Endothelial cell (in vitro differentiated cells): ENCODE measurements around the gene MPHOSPH10. TPM values are rescaled to one million over a fixed set of nuclear protein-coding genes. Genes with fewer than 3 reads are reported as not detected.
A peak's percentile ranks its signal among the peaks of the same experiment; 100 is the strongest.

Experiments used
- DNase-seq: peaks from one replicate; pipeline ENCODE4 v3.0.0; 2021; ENCODE audit warnings: low spot score
- H3K27ac Mint-ChIP-seq: one replicate; pipeline ENCODE4 v1.8.0; 2021; ENCODE audit warnings: mixed read lengths, inconsistent platforms; ENCODE audit not compliant: unreplicated experiment
- H3K27me3 Mint-ChIP-seq: one replicate; pipeline ENCODE4 v1.8.0; 2021; ENCODE audit warnings: mild to moderate bottlenecking, moderate library complexity, mixed read lengths, inconsistent platforms; ENCODE audit not compliant: unreplicated experiment
- H3K36me3 Mint-ChIP-seq: one replicate; pipeline ENCODE4 v1.8.0; 2021; ENCODE audit warnings: mild to moderate bottlenecking, low read depth, mixed read lengths, inconsistent platforms; ENCODE audit not compliant: unreplicated experiment
- H3K4me1 Mint-ChIP-seq: one replicate; pipeline ENCODE4 v1.8.0; 2021; ENCODE audit warnings: mild to moderate bottlenecking, mixed read lengths, inconsistent platforms; ENCODE audit not compliant: unreplicated experiment
- H3K4me3 Mint-ChIP-seq: one replicate; pipeline ENCODE4 v1.8.0; 2021; ENCODE audit warnings: mild to moderate bottlenecking, mixed read lengths, inconsistent platforms; ENCODE audit not compliant: unreplicated experiment
- H3K9me3 Mint-ChIP-seq: one replicate; pipeline ENCODE4 v1.8.0; 2021; ENCODE audit warnings: mixed read lengths, inconsistent platforms; ENCODE audit not compliant: unreplicated experiment
- total RNA-seq: library from RNA; stranded (reverse); fragmentation: NEBNext Ultra II Directional; extraction: Animal tissue kit (Norgen Biotek cat#: 25700); gene quantifications from one replicate; pipeline ENCODE4 v1.2.1, GENCODE V29; 2021; ENCODE audit not compliant: unreplicated experiment
- TF ChIP-seq, protein P1 (sequence below): fragments of 200-600 bp; sonication (generic); IDR thresholded peaks from one replicate; pipeline ENCODE4 v1.5.0; 2021; ENCODE audit warnings: antibody characterized with exemption; ENCODE audit not compliant: unreplicated experiment

The MPHOSPH10 gene
- total RNA-seq, 1 donor from 2014 or later: 24.7 TPM

DNA sequence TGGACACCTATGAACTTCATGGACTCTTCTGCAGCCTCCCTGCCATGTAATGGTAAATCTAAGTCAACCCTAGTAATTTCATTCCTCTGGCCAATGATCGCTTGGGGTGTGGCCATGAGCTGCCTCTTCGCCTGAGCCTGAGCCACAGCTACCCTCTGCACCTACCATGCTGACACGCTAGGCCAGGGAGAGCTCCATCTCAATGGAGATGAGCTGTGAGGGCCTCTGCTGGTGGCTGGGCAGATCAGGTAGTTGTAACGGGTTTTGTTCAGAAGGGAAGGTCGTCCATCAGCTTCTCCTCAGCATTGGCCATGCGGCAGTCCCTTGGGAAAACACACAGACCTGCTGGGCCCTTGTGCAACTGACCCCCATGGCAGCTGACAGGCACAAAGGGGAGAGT is 24.4 kb downstream of the MPHOSPH10 start:
- H3K27ac Mint-ChIP-seq: no peak overlapping the region
- peaks cover 3% of the 10 kb centered on the region for H3K4me1 Mint-ChIP-seq
- DNase-seq: no peak
- H3K9me3 Mint-ChIP-seq: no peaks in the 10 kb centered on the region
- TF ChIP-seq, protein P1, sequence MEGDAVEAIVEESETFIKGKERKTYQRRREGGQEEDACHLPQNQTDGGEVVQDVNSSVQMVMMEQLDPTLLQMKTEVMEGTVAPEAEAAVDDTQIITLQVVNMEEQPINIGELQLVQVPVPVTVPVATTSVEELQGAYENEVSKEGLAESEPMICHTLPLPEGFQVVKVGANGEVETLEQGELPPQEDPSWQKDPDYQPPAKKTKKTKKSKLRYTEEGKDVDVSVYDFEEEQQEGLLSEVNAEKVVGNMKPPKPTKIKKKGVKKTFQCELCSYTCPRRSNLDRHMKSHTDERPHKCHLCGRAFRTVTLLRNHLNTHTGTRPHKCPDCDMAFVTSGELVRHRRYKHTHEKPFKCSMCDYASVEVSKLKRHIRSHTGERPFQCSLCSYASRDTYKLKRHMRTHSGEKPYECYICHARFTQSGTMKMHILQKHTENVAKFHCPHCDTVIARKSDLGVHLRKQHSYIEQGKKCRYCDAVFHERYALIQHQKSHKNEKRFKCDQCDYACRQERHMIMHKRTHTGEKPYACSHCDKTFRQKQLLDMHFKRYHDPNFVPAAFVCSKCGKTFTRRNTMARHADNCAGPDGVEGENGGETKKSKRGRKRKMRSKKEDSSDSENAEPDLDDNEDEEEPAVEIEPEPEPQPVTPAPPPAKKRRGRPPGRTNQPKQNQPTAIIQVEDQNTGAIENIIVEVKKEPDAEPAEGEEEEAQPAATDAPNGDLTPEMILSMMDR: no peak
- H3K36me3 Mint-ChIP-seq: peaks cover 10% of the 10 kb centered on the region
- H3K4me3 Mint-ChIP-seq: no peak overlapping the region
- H3K27me3 Mint-ChIP-seq: peaks cover 6% of the 10 kb centered on the region

DNA sequence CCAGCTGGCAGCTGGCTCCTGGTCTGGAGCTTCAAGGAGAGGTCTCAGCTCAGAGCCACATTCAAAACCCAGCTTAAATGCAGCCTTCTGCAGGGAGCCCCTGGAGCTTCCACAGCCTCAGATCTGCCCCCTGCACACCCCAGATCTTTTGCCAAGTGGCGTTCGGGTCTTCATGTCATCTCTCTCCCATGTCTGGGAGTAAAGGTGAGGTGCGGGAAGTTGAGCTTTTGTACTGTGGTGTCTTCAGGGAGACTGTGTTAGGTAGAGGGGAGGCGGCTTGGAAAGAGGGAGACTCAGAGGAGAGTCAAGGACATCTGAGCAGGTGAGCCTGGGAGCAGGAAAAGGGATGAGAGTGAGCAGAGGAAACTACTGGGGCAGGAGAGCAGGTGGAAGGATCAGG is 25.4 kb downstream of the MPHOSPH10 start:
- H3K36me3 Mint-ChIP-seq: peaks cover 5% of the 10 kb centered on the region
- H3K4me3 Mint-ChIP-seq: no peak overlapping the region
- DNase-seq: no peak
- peaks cover 3% of the 10 kb centered on the region for H3K4me1 Mint-ChIP-seq
- H3K27ac Mint-ChIP-seq: no peak overlapping the region
- H3K9me3 Mint-ChIP-seq: no peaks in the 10 kb centered on the region
- peaks cover 10% of the 10 kb centered on the region for H3K27me3 Mint-ChIP-seq
- TF ChIP-seq, protein P1: no peak

DNA sequence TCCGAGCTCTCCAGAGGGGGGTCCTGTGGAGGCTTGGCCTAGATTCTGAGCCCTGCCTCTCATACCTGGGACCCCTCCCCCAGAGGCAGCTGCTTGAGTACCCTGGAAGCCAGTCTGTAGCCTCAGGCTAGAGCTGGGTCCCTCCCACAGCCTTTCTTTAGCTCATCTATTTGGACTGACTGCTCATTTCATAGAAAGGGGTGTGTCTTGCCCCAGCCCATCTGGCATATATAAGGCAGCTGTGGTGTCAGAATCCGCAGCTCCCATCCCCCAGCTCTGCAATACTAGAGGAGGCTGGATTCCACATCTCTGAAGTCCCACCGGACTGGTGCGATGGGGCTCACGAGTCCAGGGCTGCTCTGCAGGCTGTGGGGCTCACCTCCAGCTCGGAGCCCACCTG is 26.1 kb downstream of the MPHOSPH10 start:
- H3K4me3 Mint-ChIP-seq: no peak overlapping the region
- TF ChIP-seq, protein P1: no peak
- no peaks in the 10 kb centered on the region for H3K36me3 Mint-ChIP-seq
- H3K27ac Mint-ChIP-seq: no peak overlapping the region
- H3K4me1 Mint-ChIP-seq: peaks cover 3% of the 10 kb centered on the region
- DNase-seq: no peak
- peaks cover 8% of the 10 kb centered on the region for H3K27me3 Mint-ChIP-seq
- no peaks in the 10 kb centered on the region for H3K9me3 Mint-ChIP-seq

DNA sequence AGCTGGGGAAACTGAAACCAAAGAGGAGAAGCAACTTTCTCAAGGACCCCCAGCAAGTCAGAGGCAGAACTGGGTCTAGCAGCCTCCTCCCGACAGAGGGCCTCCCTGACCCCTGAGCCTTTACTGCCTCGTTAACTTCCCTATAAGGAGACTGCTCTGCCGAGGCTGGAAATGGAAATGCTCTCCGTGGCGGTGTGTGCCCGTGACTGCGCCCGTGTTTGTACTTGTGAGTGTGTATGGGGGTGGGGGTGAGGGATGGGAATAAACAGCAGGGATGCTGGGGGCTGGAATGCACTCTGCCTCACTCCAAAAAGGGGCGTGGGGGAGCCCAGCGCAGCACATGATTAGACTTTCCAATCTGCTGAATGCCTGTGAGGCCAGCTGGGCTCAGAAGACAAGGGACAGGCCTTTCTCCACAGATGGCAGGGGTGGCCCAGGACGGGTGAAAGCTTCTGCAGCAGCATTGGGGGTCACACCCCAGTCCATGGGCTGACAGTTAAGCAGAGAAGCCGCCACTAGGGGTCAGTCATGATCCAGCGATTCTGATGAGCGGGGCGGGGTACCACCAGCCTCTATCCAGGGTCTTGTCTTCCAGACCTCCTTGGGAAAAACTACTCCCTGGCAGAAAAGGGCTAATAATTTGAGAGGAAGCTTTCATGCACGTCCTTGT is 26.8 kb downstream of the MPHOSPH10 start:
- no peaks in the 10 kb centered on the region for H3K36me3 Mint-ChIP-seq
- H3K27ac Mint-ChIP-seq: no peak overlapping the region
- no peak overlapping the region for H3K4me3 Mint-ChIP-seq
- TF ChIP-seq, protein P1: peak; percentile 68
- peaks cover 6% of the 10 kb centered on the region for H3K27me3 Mint-ChIP-seq
- peaks cover 3% of the 10 kb centered on the region for H3K4me1 Mint-ChIP-seq
- DNase-seq: peak; percentile 82
- H3K9me3 Mint-ChIP-seq: no peaks in the 10 kb centered on the region

DNA sequence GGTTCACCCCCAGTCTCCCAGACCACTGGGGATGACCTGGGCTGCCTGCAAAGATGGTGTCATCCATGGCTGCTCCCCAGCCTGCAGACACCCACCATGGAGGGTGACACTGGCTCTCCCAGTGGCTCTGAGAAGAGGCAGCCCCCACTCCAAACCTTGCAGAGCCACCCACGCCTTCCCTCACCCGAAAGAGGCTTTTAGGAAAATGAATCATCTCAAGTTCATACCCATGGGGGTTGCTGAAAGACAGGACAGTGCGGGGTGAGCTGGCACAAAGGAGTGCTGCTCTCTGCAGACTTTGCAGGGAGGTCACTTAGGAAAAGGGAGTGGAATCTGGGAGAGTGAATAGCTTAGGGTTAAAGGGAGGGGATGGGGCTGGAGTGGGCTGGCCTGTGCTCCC is 36.4 kb downstream of the MPHOSPH10 start:
- TF ChIP-seq, protein P1: no peak
- H3K27ac Mint-ChIP-seq: no peak overlapping the region
- H3K4me3 Mint-ChIP-seq: no peak overlapping the region
- peaks cover 2% of the 10 kb centered on the region for H3K4me1 Mint-ChIP-seq
- H3K36me3 Mint-ChIP-seq: no peaks in the 10 kb centered on the region
- no peaks in the 10 kb centered on the region for H3K9me3 Mint-ChIP-seq
- H3K27me3 Mint-ChIP-seq: no peaks in the 10 kb centered on the region
- no peak for DNase-seq
